Activated B cell treated with CpG ODN at 0.5 μM for 24 hours (primary cell): ENCODE measurements around the gene S100A4. TPM values are rescaled to one million over a fixed set of nuclear protein-coding genes. Genes with fewer than 3 reads are reported as not detected.
A peak's percentile ranks its signal among the peaks of the same experiment; 100 is the strongest.

Source experiments
- ATAC-seq: fragments of 200-7000 bp; cut with Tn5 transposase; one replicate; pipeline ENCODE4 v1.10.0; 2021; ENCODE audit warnings: low read depth, mild to moderate bottlenecking, moderate library complexity
- CTCF ChIA-PET: fragments of 350-600 bp; sonication (Branson Sonifier 250); formaldehyde crosslinking; loops from one replicate; lab custom pipeline; 2021; ENCODE audit warnings: antibody characterized with exemption; lab: Charles Lee
- POLR2A ChIA-PET: fragments of 350-600 bp; sonication (Branson Sonifier 250); formaldehyde crosslinking; loops from one replicate; lab custom pipeline; 2021; ENCODE audit warnings: antibody characterized with exemption; lab: Charles Lee
- DNase-seq: peaks from one replicate; pipeline ENCODE4 v3.0.0; 2022
- H3K27ac Mint-ChIP-seq: one replicate; pipeline ENCODE4 v1.8.0; 2020; ENCODE audit warnings: mixed read lengths
- H3K27me3 Mint-ChIP-seq: one replicate; pipeline ENCODE4 v1.8.0; 2021; ENCODE audit warnings: mixed read lengths
- H3K36me3 Mint-ChIP-seq: one replicate; pipeline ENCODE4 v1.8.0; 2021; ENCODE audit warnings: low read depth, mixed read lengths
- H3K4me1 Mint-ChIP-seq: one replicate; pipeline ENCODE4 v1.8.0; 2021; ENCODE audit warnings: mixed read lengths
- H3K4me3 Mint-ChIP-seq: one replicate; pipeline ENCODE4 v1.8.0; 2020; ENCODE audit warnings: mild to moderate bottlenecking, mixed read lengths
- H3K9me3 Mint-ChIP-seq: one replicate; pipeline ENCODE4 v1.8.0; 2020; ENCODE audit warnings: mixed read lengths
- intact Hi-C: fragments of 100-400 bp; cut with micrococcal nuclease; formaldehyde crosslinking; loops from one replicate; pipeline ENCODE4 v1.15.1; 2024
- total RNA-seq: library from RNA; stranded (reverse); gene quantifications from 2 replicates; pipeline ENCODE4 v1.2.3, GENCODE V29; 2022
- TF ChIP-seq, protein P1 (sequence below): fragments of 200-600 bp; IDR thresholded peaks from one replicate; pipeline ENCODE4 v1.8.0; 2022; ENCODE audit warnings: antibody characterized with exemption, mild to moderate bottlenecking

S100A4 gene
- total RNA-seq, 1 donor from 2014 or later, result 315 TPM

DNA sequence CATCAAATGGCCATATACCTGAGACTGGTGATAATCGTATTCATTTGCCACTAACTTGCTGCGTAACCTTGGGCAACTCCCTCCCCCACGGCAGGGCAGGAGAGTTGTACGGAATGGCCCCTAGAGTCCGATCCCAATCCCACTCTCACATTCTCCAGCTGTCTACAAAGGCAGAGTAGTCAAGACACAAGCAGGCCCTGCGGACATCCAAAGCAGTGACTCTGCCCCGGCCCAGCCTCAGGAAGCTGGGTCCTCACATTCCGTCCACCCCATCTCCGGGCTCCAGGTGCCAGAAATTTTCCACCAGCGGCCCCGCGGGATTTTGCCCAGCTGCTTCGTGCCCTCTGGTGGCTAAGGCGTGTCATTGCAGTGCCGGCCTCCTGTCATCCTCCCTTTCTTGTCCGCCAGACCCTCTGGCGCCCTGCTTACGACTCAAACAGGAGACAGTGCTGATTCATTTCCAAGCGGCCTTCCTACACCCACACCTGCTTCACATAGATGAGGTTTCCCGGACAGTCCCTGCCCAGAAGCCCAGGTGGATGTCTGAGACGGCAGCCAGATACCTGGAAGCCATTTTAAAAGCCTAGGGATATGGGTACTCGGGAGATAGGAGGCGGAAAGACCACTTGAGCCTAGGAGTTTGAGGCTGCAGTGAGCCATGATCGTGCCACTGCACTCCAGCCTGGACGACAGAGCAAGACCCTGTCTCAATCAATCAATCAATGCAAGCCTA is 22.9 kb upstream of the S100A4 start:
- peak; percentile 71 for DNase-seq
- peaks cover 6% of the 10 kb centered on the region for H3K27me3 Mint-ChIP-seq
- ChIA-PET CTCF (interaction anchor here (0.7 to 6.3 kb wide), 21 partner anchors 17 to 217 kb away, joined by 3 to 119 read pairs (median 4); partner anchors contain the start of genes CHTOP, S100A4, S100A5 and S100A6), POLR2A (interaction anchor here (0.9 to 3.9 kb wide), 5 partner anchors 23 to 66 kb away, joined by 4 to 44 read pairs (median 10); partner anchors contain the start of genes CHTOP, S100A4 and S100A6)
- peak; percentile 11 for ATAC-seq
- intact Hi-C loops, result loop anchor here (1.0 kb wide), 6 partner anchors 35 to 216 kb away; partner anchors contain the start of gene CHTOP
- TF ChIP-seq, protein P1, sequence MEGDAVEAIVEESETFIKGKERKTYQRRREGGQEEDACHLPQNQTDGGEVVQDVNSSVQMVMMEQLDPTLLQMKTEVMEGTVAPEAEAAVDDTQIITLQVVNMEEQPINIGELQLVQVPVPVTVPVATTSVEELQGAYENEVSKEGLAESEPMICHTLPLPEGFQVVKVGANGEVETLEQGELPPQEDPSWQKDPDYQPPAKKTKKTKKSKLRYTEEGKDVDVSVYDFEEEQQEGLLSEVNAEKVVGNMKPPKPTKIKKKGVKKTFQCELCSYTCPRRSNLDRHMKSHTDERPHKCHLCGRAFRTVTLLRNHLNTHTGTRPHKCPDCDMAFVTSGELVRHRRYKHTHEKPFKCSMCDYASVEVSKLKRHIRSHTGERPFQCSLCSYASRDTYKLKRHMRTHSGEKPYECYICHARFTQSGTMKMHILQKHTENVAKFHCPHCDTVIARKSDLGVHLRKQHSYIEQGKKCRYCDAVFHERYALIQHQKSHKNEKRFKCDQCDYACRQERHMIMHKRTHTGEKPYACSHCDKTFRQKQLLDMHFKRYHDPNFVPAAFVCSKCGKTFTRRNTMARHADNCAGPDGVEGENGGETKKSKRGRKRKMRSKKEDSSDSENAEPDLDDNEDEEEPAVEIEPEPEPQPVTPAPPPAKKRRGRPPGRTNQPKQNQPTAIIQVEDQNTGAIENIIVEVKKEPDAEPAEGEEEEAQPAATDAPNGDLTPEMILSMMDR, result peak; percentile 82
- peak overlapping the region; percentile 50 for H3K27ac Mint-ChIP-seq
- peak overlapping the region; percentile 55 for H3K4me3 Mint-ChIP-seq
- H3K36me3 Mint-ChIP-seq, result no peaks in the 10 kb centered on the region
- H3K9me3 Mint-ChIP-seq, result no peaks in the 10 kb centered on the region
- peaks cover 48% of the 10 kb centered on the region for H3K4me1 Mint-ChIP-seq

DNA sequence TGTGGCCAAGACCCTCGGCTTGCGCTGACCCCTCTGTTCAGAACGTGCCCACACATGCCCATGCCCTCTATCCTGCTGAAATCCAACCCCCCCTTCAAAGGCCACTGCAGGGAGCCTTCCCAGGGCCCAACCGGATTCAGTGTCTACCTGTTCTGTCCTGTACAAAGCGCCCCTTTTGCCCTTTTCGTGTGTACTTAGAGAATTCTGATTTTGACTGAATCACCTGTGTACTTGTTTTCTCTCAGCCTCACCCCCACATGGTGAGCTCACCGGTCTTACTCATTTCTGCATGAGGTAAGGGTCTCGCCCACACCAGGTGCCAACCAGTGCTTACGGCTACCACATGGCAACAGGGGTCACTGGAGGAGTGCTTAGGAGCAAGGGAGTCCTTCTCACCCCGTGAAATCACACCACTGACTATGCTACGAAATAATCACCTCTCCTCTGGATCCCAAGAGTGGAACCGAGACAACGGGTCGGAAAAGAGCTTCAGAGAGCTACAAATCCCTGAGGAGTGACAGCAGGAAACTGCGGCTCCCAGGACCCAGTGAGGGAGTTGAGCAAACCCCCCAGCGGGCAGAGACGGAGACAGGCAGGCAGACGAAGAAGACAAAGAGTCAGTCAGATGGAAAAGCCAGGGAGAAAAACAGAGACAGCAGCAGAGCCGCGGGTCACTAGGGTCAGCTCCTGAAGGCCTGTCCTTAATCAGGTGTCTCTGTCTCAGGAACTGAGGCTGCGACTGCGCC is 22.2 kb upstream of the S100A4 start:
- POLR2A ChIA-PET, result interaction anchor here (0.9 to 3.9 kb wide), 5 partner anchors 23 to 67 kb away, joined by 4 to 44 read pairs (median 10); partner anchors contain the start of genes CHTOP, S100A4 and S100A6

DNA sequence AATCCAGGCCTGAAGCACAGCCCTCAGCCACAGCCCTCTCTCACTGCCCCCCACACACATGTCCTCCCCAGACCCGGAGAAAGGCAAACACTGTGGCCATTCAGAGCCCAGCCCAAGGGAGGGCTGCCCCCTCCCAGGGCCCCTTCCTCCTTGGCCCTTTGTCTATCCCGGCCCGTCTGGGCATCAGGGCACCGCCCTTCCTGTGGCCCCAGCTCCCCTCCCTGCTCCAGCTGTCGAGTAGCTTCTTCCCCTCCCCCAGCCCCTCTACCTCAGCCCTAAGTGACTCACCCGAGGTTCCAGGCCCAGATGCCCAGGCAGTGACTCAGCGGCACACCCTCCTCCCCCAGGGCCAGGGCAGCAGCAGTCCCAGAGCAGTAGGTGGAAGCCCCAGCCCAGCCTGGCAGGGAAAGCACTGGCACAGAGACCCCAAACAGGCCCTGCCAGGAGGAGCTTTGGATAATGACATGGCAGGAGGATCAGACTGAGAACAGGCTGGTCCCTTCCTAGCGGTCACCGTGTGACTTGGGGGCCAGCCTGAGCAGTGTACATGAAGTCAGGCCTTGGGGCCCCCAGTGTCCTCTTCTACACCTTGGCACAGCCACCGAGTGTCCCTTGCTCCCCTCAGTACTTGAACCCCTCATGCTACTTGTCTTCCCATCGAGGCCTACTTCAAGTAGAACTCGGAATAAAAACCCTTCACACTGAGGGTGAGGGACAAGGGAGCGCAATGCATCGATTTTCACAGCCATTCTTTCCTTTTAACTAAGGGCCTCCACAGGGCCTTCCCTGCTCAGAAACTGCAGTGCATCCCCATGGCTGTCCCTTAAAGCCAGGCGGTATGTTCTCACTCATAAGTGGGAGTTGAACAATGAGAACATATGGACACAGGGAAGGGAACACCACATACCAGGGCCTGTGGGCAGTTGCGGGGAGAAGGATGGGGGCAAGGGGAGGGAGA is 21.1 kb upstream of the S100A4 start:
- ChIA-PET CTCF (interaction anchor here (0.7 to 2.4 kb wide), 7 partner anchors 22 to 214 kb away, joined by 3 to 22 read pairs (median 7); partner anchors contain the start of gene S100A6), POLR2A (interaction anchor here (0.6 to 4.3 kb wide), 21 partner anchors 9 to 423 kb away, joined by 3 to 115 read pairs (median 5); partner anchors contain the start of genes CHTOP, ILF2, INTS3 and JTB)
- peak; percentile 82 for ATAC-seq

More for the DNA sequence above, 22.2 kb upstream of the S100A4 start:
- Mint-ChIP-seq H3K9me3 (no peaks in the 10 kb centered on the region), H3K36me3 (no peaks in the 10 kb centered on the region), H3K4me3 (no peak overlapping the region), H3K27me3 (peaks cover 6% of the 10 kb centered on the region), H3K27ac (peak overlapping the region; percentile 59), H3K4me1 (peaks cover 42% of the 10 kb centered on the region)
- DNase-seq (no peak), ATAC-seq (no peak)
- intact Hi-C loops, result loop anchor here (1.0 kb wide), 6 partner anchors 34 to 215 kb away; partner anchors contain the start of gene CHTOP
- CTCF ChIA-PET, result interaction anchor here (0.8 to 6.3 kb wide), 19 partner anchors 17 to 217 kb away, joined by 3 to 119 read pairs (median 4); partner anchors contain the start of genes CHTOP, S100A4, S100A5 and S100A6
- TF ChIP-seq, protein P1, result no peak

More for the DNA sequence above, 21.1 kb upstream of the S100A4 start:
- H3K27me3 Mint-ChIP-seq, result peaks cover 6% of the 10 kb centered on the region
- TF ChIP-seq, protein P1, result no peak
- no peaks in the 10 kb centered on the region for H3K36me3 Mint-ChIP-seq
- DNase-seq, result peak; percentile 71
- intact Hi-C loops, result loop anchor here (1.0 kb wide), 2 partner anchors 21 to 30 kb away; partner anchors contain the start of gene S100A4
- peaks cover 36% of the 10 kb centered on the region for H3K4me1 Mint-ChIP-seq
- peak overlapping the region; percentile 70 for H3K4me3 Mint-ChIP-seq
- no peaks in the 10 kb centered on the region for H3K9me3 Mint-ChIP-seq
- H3K27ac Mint-ChIP-seq, result peak overlapping the region; percentile 99
